HepG2 (cell line): Measurements from ENCODE around the gene FOXS1. TPM values are rescaled to one million over a fixed set of nuclear protein-coding genes. Genes with fewer than 3 reads are reported as not detected.

Experiments
- CHD2 ChIP-seq: IDR thresholded peaks from 2 replicates; pipeline ENCODE4 v1.6.1; 2011; ENCODE audit warnings: low read depth, low read length, improper control_type of control experiment
- FIP1L1 ChIP-seq: fragments of 200-400 bp; formaldehyde crosslinking; IDR thresholded peaks from 2 replicates; pipeline ENCODE4 v1.6.1; 2018; ENCODE audit warnings: low read depth, mild to moderate bottlenecking, low read length, moderate library complexity, borderline replicate concordance; ENCODE audit not compliant: insufficient read depth
- HDAC1 ChIP-seq: sonication (generic); formaldehyde crosslinking; IDR thresholded peaks from 2 replicates; pipeline ENCODE4 v1.5.1; 2020; ENCODE audit warnings: mild to moderate bottlenecking, missing genetic modification reagents
- HINFP ChIP-seq: sonication (generic); formaldehyde crosslinking; IDR thresholded peaks from 2 replicates; pipeline ENCODE4 v1.4.0; 2020; ENCODE audit warnings: low read depth, mild to moderate bottlenecking, missing genetic modification reagents
- IRF9 ChIP-seq: sonication (generic); formaldehyde crosslinking; IDR thresholded peaks from 2 replicates; pipeline ENCODE4 v1.8.0; 2022; ENCODE audit warnings: missing genetic modification reagents, mild to moderate bottlenecking, borderline replicate concordance
- LCORL ChIP-seq, 2 experiments: fragments of 450-650 bp in 1 of 2; sonication (generic) in 1 of 2; formaldehyde crosslinking in 1 of 2; IDR thresholded peaks; 2 replicates each; pipeline versions ENCODE4 v1.5.0 to v1.6.1; 2017 to 2020; ENCODE audit warnings: antibody characterized with exemption in 1 of 2, missing genetic modification reagents in 1 of 2
- NKX3-1 ChIP-seq: sonication (generic); formaldehyde crosslinking; IDR thresholded peaks from 2 replicates; pipeline ENCODE4 v1.5.0; 2020; ENCODE audit warnings: missing genetic modification reagents
- PBX3 ChIP-seq: sonication (generic); formaldehyde crosslinking; IDR thresholded peaks from 2 replicates; pipeline ENCODE4 v1.8.1; 2023; ENCODE audit warnings: missing genetic modification reagents, inconsistent platforms, borderline replicate concordance
- SCMH1 ChIP-seq: sonication (generic); formaldehyde crosslinking; IDR thresholded peaks from 2 replicates; pipeline ENCODE4 v1.9.0; 2021; ENCODE audit warnings: missing genetic modification reagents, mild to moderate bottlenecking, borderline replicate concordance
- SETDB1 ChIP-seq: sonication (generic); formaldehyde crosslinking; IDR thresholded peaks from 2 replicates; pipeline ENCODE4 v1.5.1; 2020; ENCODE audit warnings: missing genetic modification reagents, mild to moderate bottlenecking, borderline replicate concordance
- TMF1 ChIP-seq: sonication (generic); formaldehyde crosslinking; IDR thresholded peaks from 2 replicates; pipeline ENCODE4 v1.8.1; 2022; ENCODE audit warnings: low read depth, missing genetic modification reagents
- ZBTB42 ChIP-seq: sonication (generic); formaldehyde crosslinking; IDR thresholded peaks from 2 replicates; pipeline ENCODE4 v1.5.0; 2020; ENCODE audit warnings: mild to moderate bottlenecking, missing genetic modification reagents
- ZNF230 ChIP-seq: sonication (generic); formaldehyde crosslinking; IDR thresholded peaks from 2 replicates; pipeline ENCODE4 v1.4.0; 2020; ENCODE audit warnings: mild to moderate bottlenecking, missing genetic modification reagents
- ZNF432 ChIP-seq: sonication (generic); formaldehyde crosslinking; IDR thresholded peaks from 2 replicates; pipeline ENCODE4 v1.5.0; 2020; ENCODE audit warnings: missing genetic modification reagents, mild to moderate bottlenecking, borderline replicate concordance
- ZNF446 ChIP-seq: sonication (generic); formaldehyde crosslinking; IDR thresholded peaks from 2 replicates; pipeline ENCODE4 v1.5.0; 2020; ENCODE audit warnings: mild to moderate bottlenecking, missing genetic modification reagents
- ZNF546 ChIP-seq: sonication (generic); formaldehyde crosslinking; conservative IDR thresholded peaks from 2 replicates; pipeline ENCODE4 v1.8.1; 2023; ENCODE audit warnings: mild to moderate bottlenecking, missing genetic modification reagents
- ZNF557 ChIP-seq: sonication (generic); formaldehyde crosslinking; IDR thresholded peaks from 2 replicates; pipeline ENCODE4 v1.4.0; 2020; ENCODE audit warnings: missing genetic modification reagents
- ZNF616 ChIP-seq: sonication (generic); formaldehyde crosslinking; IDR thresholded peaks from 2 replicates; pipeline ENCODE4 v1.5.0; 2020; ENCODE audit warnings: low read depth, mild to moderate bottlenecking, missing genetic modification reagents
- ZNF776 ChIP-seq: sonication (generic); formaldehyde crosslinking; IDR thresholded peaks from 2 replicates; pipeline ENCODE4 v1.4.0; 2020; ENCODE audit warnings: mild to moderate bottlenecking, missing genetic modification reagents
- ZNF784 ChIP-seq: sonication (generic); formaldehyde crosslinking; IDR thresholded peaks from 2 replicates; pipeline ENCODE4 v1.5.1; 2020; ENCODE audit warnings: missing genetic modification reagents, mild to moderate bottlenecking, borderline replicate concordance
- ZNF83 ChIP-seq: sonication (generic); formaldehyde crosslinking; IDR thresholded peaks from 2 replicates; pipeline ENCODE4 v1.4.0; 2020; ENCODE audit warnings: missing genetic modification reagents, mild to moderate bottlenecking, borderline replicate concordance
- polyA plus RNA-seq, 8 experiments: library from polyadenylated mRNA; depleted of rRNA in 3 of 8; stranded (reverse) in 7 of 8; unstranded in 1 of 8; fragments of >200 nt; fragmentation: Illumina TruSeq in 4 of 8; extraction: Trizol in 4 of 8; gene quantifications; 2 replicates each; pipeline versions ENCODE4 v1.2.1 to v1.2.3, GENCODE V29; 2011 to 2016; ENCODE audit warnings: low read depth in 4 of 8, missing spikeins in 1 of 8, mixed read lengths in 1 of 8; ENCODE audit not compliant: insufficient read depth in 1 of 8
- total RNA-seq, 5 experiments: library from RNA; depleted of rRNA; stranded (reverse); fragments of >200 nt; fragmentation: Illumina TruSeq; extraction: Trizol; gene quantifications; 2 replicates each; pipeline ENCODE4 v1.2.3, GENCODE V29; 2016; ENCODE audit warnings: low read depth in 1 of 5

The FOXS1 gene
- total and polyA plus RNA-seq, 2 of the 13 experiments (the other 11 are each of a cell fraction or from before 2014, with no cell fraction given) = not detected

GRCh38 chr20:31879143-31879987 lies 34.0 kb upstream of the FOXS1 start (continued):
- TF ChIP-seq ZNF776 (CRISPR knock-in tag) (peak; percentile 55; the same call in 1 of the 2 replicates), LCORL (IDR thresholded peaks at IDR 0.05) (no peak), LCORL (CRISPR knock-in tag; IDR thresholded peaks at IDR 0.05) (peak; percentile 17; the same call in 1 of the 2 replicates), ZNF546 (CRISPR knock-in tag) (peak; percentile 7; the same call in 1 of the 2 replicates), ZNF230 (peak; percentile 83), CHD2 (no peak), ZNF432 (CRISPR knock-in tag) (no peak), ZNF557 (0 out of 2 replicates have a peak, but pooled peaks have one; percentile 8), ZNF784 (CRISPR knock-in tag) (peak; percentile 64; the same call in 1 of the 2 replicates), ZNF83 (CRISPR knock-in tag) (peak; percentile 52; the same call in 1 of the 2 replicates), ZNF446 (CRISPR knock-in tag) (no peak), FIP1L1 (no peak), SETDB1 (no peak), HINFP (peak; percentile 69; the same call in 1 of the 2 replicates), HDAC1 (CRISPR knock-in tag) (peak; percentile 76; the same call in 1 of the 2 replicates), ZBTB42 (no peak; the same call in 1 of the 2 replicates), IRF9 (CRISPR knock-in tag) (no peak; the same call in 1 of the 2 replicates), NKX3-1 (CRISPR knock-in tag) (0 out of 2 replicates have a peak, but pooled peaks have one; percentile 52), ZNF616 (no peak), TMF1 (CRISPR knock-in tag) (peak; percentile 13; the same call in 1 of the 2 replicates), SCMH1 (CRISPR knock-in tag) (no peak), PBX3 (CRISPR knock-in tag) (no peak)
